GM18526 (cell line): Measurements from ENCODE around the gene KCNN1.

Source experiments
- POLR2A ChIP-seq: IDR thresholded peaks from 3 replicates; pipeline ENCODE4 v1.6.1; 2011; ENCODE audit not compliant: insufficient read length; ENCODE audit errors: extremely low read depth

Gene KCNN1

GRCh38 chr19:17943274-17944221 is 23.4 kb upstream of the KCNN1 start:
- no peak for TF ChIP-seq POLR2A

DNA sequence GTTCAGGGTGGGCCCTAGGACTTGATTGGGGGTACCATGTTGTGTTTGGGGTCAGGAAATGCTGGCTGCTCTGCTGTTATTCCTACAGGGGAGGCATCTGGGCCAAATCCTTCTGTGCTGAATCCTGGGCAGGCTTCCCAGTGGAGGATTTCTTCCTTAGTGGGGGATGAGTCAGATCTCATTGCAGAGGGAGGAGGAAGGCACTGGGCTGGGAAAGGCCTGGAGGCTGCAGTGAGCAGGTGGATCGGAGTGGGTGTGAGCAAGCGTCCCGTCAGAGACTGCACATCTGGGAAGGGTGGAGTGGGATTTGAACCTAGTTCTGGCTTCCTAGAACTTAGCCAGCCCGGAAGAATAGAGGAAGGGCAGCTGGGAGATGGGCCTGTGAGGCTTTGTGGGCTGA is 22.6 kb upstream of the KCNN1 start:
- TF ChIP-seq POLR2A, result no peak

DNA sequence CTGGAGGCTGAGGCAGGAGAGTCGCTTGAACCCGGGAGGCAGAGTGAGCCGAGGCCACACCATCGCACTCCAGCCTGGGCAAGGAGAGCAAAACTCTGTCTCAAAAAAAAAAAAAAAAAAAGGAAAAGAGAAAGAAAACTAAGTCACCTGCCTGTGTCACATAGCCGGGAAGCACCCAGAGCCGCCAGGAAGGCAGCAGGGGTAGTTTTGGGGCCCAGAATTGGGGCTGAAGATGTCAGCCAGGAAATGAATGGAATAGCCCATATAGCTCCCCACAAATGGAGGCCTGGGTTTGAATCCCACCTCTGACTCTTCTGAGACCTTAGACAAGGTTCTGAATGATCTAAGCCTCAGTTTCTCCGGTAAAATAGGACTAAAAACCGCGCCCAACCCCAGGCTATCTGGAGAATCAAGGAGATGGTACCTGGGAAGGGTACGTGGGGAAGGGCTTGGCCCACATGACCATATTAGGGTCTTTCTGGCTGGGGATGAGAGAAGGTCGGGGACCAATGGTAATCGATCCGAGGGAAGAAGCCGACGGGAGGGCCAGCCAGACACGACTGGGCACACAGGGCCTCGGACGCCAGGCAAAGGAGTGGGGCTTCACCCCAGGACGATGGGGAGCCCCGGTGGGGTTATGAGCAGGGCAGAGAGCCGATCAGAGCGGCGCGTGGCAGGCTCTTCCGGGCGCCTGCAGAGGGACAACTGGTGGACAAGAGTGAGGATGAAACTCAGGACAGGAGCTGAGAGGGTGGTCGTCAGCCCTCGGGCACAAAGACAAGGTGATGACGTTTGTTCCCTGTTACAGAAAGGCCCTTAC is 19.7 kb upstream of the KCNN1 start:
- no peak for TF ChIP-seq POLR2A

DNA sequence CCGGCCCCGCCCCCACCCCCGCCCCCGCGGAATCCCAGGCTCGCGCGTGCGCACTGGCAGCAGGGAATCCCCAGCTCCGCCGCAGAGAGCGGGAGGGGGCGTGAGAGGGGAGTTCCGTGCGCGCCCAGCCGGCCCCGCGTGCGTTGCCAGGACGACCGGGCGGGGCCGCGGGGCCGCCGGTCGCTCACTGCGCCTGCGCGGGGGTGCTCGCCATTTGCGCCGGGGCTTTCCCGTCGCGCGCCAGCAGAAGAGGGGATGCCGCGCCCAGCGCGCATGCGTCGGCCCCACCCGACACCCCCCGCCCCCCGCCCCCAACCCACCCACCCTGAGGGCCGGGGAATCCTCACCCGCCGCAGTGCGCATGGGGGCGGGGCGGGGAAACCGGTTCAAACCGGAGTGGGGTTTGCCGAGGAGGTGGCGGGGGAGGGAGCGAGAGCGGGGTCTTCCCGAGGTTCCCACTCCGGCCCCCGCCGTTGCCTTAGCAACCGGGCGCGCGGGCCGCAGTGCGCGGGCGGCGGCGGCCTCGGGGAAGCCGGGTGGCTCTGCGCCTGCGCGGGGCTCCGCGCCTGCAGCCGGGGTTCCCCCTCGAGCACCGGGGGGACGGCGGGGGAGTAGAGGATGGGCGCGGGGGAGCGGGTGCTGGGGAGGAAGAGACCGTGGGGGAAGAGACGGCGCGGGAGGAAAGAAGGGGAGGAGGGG is 18.9 kb upstream of the KCNN1 start:
- TF ChIP-seq POLR2A, result no peak

DNA sequence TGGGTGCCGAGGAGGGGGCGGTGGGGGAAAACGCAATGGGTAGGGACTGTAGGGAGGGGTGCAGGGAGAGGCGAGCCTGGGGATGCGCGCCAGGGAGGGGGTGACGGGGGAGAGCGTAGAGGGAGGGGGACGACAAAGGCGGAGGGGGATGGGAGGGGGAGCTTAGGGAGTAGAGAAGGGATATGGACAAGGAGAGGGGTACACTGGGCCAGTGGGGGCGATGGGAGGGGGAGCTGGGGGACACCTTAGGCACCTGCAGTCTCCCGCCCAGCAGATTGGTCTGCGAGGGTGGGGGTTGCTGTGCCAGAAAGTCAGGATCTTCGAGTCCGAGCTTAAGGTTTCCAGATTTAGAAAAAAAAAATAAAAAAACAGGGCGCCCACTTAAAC is 18.4 kb upstream of the KCNN1 start:
- TF ChIP-seq POLR2A, result no peak

GRCh38 chr19:17948931-17949930 is 17.7 kb upstream of the KCNN1 start:
- TF ChIP-seq POLR2A, result no peak

DNA sequence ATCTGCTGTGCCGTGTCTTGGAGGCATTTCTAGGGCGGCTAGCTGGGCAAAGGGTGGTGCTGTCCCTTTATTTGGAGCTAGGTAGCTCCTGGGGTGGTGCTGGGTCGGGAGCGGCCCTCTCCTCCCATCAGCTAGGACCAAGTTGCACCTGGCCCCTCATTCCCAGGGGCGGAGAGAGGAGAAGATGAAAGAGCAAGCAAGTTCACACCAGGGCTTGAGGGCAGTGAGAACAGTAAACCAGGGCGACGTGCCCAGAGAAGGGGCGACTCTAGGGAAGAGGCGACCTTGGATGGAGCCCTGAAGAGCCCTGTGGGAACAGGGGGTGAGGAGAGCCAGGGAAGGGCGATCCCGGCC is 17.0 kb upstream of the KCNN1 start:
- TF ChIP-seq POLR2A, result no peak

GRCh38 chr19:17950310-17951156 is 16.4 kb upstream of the KCNN1 start:
- no peak for TF ChIP-seq POLR2A

- TF ChIP-seq POLR2A, result no peak
These were observed 15.5 kb upstream of the KCNN1 start for GRCh38 chr19:17951157-17951989.

DNA sequence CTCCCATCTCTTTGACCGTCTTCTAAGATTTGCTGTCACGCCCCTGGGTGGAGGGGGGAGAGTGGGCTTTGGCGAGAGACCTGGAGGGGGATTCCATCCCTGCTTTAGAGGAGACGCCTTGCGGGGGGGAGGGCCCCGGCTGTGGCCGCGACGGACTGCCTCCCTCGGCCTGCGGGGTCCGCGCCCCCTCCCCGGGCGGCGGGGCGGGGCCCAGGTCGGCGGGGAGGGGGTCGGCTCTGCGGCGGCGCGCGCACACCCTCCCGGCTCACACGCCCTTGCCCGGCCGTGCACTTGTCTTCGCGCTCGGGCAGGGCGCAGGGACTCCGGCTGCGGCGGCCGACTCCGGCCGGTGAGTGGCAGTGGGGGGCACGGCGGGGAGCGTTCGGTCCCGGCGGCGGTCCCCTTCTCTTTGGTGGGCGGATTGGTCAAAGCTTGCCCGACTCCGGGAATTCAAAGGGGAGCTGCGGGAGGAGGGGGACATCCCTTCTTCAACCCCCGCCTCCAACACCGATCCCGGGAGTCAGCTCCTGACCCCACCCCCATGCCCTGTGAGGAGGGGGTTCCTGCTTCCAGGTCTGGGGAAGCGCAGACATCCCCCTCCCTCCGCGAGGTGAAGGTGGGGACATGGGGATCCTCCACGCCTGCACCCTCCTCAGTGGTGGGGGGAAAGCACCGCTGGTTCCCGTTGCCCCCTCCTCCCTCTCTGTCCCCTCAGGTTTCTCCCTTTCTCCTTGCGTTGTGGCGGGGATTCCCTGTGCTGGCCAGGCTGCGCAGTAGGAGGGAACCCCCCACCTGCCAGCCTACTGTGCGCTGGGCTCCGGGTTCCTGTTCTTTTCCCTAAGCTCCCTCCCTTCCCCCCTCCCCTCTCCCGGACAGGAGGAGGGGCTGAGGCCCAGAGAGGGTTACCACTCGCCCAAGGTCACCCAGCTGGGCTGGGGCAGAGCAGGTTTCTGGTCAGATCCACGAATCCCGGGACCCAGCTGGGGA is 14.6 kb upstream of the KCNN1 start:
- TF ChIP-seq POLR2A, result no peak

DNA sequence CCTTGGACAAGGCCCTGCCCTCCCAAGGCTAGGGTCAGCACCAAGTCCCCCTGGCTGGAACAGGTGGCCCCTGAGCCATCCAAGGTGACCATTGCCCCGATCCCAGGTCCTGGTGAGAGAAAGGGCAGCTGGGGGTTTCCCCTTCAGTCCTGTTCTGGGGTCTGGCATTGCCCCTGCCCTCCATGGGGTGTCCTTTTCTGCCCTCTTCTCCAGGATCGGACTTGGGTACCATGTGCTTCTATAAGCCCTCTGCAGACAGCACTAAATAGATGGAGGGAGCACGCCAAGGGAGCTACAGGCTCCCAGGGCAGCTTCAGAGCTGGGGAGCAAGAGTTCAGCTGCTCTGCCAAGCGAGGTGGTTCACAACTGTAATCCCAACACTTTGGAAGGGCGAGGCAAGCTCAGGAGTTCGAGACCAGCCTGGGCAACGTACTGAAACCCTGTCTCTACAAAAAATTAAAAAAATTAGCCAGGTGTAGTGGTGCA is 13.5 kb upstream of the KCNN1 start:
- TF ChIP-seq POLR2A, result no peak

- no peak for TF ChIP-seq POLR2A
These were observed 13.0 kb upstream of the KCNN1 start for GRCh38 chr19:17953869-17954268.

DNA sequence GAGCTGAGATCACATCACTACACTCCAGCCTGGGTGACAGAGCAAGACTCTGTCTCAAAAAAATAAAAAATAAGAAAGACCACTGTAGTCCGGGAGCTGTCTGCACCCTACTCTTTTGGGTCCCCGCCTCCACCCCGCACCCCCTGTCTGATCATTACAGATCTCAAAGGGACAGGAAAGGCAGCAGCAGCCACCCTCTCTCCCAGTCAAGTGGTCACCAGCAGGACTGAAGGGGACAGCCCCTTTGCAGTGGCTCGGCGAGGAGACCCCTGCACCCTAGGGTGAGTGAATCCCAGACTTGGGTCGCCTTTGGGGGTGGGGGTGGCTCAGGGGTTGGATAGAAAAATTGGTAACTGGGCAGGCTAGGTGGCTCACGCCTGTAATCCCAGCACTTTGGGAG is 12.5 kb upstream of the KCNN1 start:
- no peak for TF ChIP-seq POLR2A
